Smooth muscle cell (in vitro differentiated cells): ENCODE results near the gene ZMYND15. TPM values are rescaled to one million over a fixed set of nuclear protein-coding genes. Genes with fewer than 3 reads are reported as not detected.
"Not testable (repeated sequence)": the region's sequence is repeated elsewhere in the genome, so short reads cannot be mapped to it uniquely, and the experiment has no call there.

Experiments
- DNase-seq: peaks from one replicate; lab custom pipeline; 2025; ENCODE audit not compliant: unreplicated experiment; lab: John Stamatoyannopoulos, UW
- H2AFZ ChIP-seq: fragments of 200-600 bp; sonication (generic); 2 replicates; pipeline ENCODE4 v1.6.0; 2016; ENCODE audit warnings: antibody characterized with exemption, low read depth, mild to moderate bottlenecking
- H3F3A ChIP-seq: fragments of 200-600 bp; sonication (generic); 2 replicates; pipeline ENCODE4 v1.6.0; 2017; ENCODE audit warnings: antibody characterized with exemption, low read depth
- H3K27ac ChIP-seq: fragments of 200-600 bp; sonication (generic); 2 replicates; pipeline ENCODE4 v1.5.1; 2016; ENCODE audit warnings: low read depth, mild to moderate bottlenecking
- H3K27me3 ChIP-seq: fragments of 200-600 bp; sonication (generic); 2 replicates; pipeline ENCODE4 v1.6.1; 2016; ENCODE audit warnings: low read depth, mild to moderate bottlenecking
- H3K36me3 ChIP-seq: fragments of 200-600 bp; sonication (generic); 2 replicates; pipeline ENCODE4 v1.5.1; 2016; ENCODE audit warnings: low read depth
- H3K4me1 ChIP-seq: fragments of 200-600 bp; sonication (generic); 2 replicates; pipeline ENCODE4 v1.5.1; 2016; ENCODE audit warnings: low read depth
- H3K4me2 ChIP-seq: fragments of 200-600 bp; sonication (generic); 2 replicates; pipeline ENCODE4 v1.6.0; 2016; ENCODE audit warnings: mild to moderate bottlenecking
- H3K4me3 ChIP-seq: fragments of 200-600 bp; sonication (generic); 2 replicates; pipeline ENCODE4 v1.5.1; 2016; ENCODE audit warnings: mild to moderate bottlenecking
- H3K79me2 ChIP-seq: fragments of 200-600 bp; sonication (generic); 2 replicates; pipeline ENCODE4 v1.6.0; 2016; ENCODE audit warnings: low read depth, mild to moderate bottlenecking
- H3K9ac ChIP-seq: fragments of 200-600 bp; sonication (generic); 2 replicates; pipeline ENCODE4 v1.6.0; 2016; ENCODE audit warnings: low read depth
- H3K9me3 ChIP-seq: fragments of 200-600 bp; sonication (generic); replicated peaks from 2 replicates; pipeline ENCODE4 v1.5.1; 2016; ENCODE audit warnings: low read depth
- H4K20me1 ChIP-seq: fragments of 200-600 bp; sonication (generic); 2 replicates; pipeline ENCODE4 v1.6.0; 2016; ENCODE audit warnings: low read depth
- WGBS: methylation state at CpG from one replicate; pipeline ENCODE4 v1.1.7; 2016; ENCODE audit warnings: low lambda C conversion rate; 5-methylcytosine and 5-hydroxymethylcytosine counted together
- polyA plus RNA-seq: library from polyadenylated mRNA; unstranded; fragments of >200 nt; fragmentation: Nextera tagmentation; extraction: Ambion mirVana; gene quantifications from 2 replicates; pipeline ENCODE4 v1.2.1, GENCODE V29; 2016
- total RNA-seq: library from RNA; depleted of rRNA; stranded (reverse); fragments of >200 nt; gene quantifications from 2 replicates; pipeline ENCODE4 v1.2.3, GENCODE V29; 2014
- TF ChIP-seq, protein P1 (sequence below): fragments of 200-600 bp; sonication (generic); IDR thresholded peaks from 2 replicates; pipeline ENCODE4 v1.5.1; 2017; ENCODE audit warnings: borderline replicate concordance, mild to moderate bottlenecking, antibody characterized with exemption; ENCODE audit not compliant: insufficient read depth, poor library complexity, severe bottlenecking

The ZMYND15 gene
- total and polyA plus RNA-seq, 2 experiments from 2014 or later, result not detected

- Histone ChIP-seq H3K79me2 (peaks cover 51% of the 10 kb centered on the region), H2AFZ (peak overlapping the region; percentile 85), H3K4me3 (peak overlapping the region; percentile 77), H3K4me2 (peak overlapping the region; percentile 93), H3K9me3 (no peaks in the 10 kb centered on the region), H3K4me1 (peaks cover 12% of the 10 kb centered on the region), H3K27me3 (no peaks in the 10 kb centered on the region), H3K9ac (peak overlapping the region; percentile 85), H3K36me3 (no peaks in the 10 kb centered on the region), H4K20me1 (peaks cover 10% of the 10 kb centered on the region), H3F3A (no peaks in the 10 kb centered on the region), H3K27ac (no peak overlapping the region)
- 7% methylated on average over 15 of the region's 15 CpGs for WGBS
- TF ChIP-seq, protein P1, sequence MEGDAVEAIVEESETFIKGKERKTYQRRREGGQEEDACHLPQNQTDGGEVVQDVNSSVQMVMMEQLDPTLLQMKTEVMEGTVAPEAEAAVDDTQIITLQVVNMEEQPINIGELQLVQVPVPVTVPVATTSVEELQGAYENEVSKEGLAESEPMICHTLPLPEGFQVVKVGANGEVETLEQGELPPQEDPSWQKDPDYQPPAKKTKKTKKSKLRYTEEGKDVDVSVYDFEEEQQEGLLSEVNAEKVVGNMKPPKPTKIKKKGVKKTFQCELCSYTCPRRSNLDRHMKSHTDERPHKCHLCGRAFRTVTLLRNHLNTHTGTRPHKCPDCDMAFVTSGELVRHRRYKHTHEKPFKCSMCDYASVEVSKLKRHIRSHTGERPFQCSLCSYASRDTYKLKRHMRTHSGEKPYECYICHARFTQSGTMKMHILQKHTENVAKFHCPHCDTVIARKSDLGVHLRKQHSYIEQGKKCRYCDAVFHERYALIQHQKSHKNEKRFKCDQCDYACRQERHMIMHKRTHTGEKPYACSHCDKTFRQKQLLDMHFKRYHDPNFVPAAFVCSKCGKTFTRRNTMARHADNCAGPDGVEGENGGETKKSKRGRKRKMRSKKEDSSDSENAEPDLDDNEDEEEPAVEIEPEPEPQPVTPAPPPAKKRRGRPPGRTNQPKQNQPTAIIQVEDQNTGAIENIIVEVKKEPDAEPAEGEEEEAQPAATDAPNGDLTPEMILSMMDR, result no peak
- DNase-seq, result no peak
Measured at GRCh38 chr17:4703330-4703691, 36.3 kb upstream of the ZMYND15 start.

DNA sequence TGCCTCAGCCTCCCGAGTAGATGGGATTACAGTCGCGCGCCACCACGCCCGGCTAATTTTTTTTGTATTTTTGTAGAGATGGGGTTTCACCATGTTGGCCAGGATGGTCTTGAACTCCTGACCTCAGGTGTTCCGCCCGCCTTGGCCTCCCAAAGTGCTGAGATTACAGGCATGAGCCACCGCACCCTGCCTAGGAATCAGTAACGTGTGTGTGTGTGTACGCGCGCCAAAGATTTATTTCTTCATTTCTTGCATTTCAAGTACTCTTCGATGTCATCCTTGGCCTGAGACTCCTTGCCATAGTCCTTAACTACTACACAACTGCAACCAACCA is 35.1 kb upstream of the ZMYND15 start:
- Histone ChIP-seq H3K4me2 (peak overlapping the region; percentile 93), H3K79me2 (peaks cover 41% of the 10 kb centered on the region), H3K4me1 (peaks cover 12% of the 10 kb centered on the region), H3K9ac (peak overlapping the region; percentile 85), H2AFZ (peak overlapping the region; percentile 85), H3K4me3 (peak overlapping the region; percentile 77)
- H4K20me1 ChIP-seq, H3K36me3 ChIP-seq, H3K9me3 ChIP-seq, H3F3A ChIP-seq, H3K27me3 ChIP-seq, DNase-seq, H3K27ac ChIP-seq: not testable (repeated sequence)
- WGBS, result 65% methylated on average over 14 of the region's 14 CpGs

GRCh38 chr17:4704991-4705390 is 34.6 kb upstream of the ZMYND15 start:
- Histone ChIP-seq H3K4me3 (no peak overlapping the region), H4K20me1 (peaks cover 6% of the 10 kb centered on the region), H3K36me3 (no peaks in the 10 kb centered on the region), H3K4me2 (no peak overlapping the region), H3K9ac (no peak overlapping the region), H3K27ac (no peak overlapping the region), H3K27me3 (no peaks in the 10 kb centered on the region), H3K9me3 (no peaks in the 10 kb centered on the region), H2AFZ (no peak overlapping the region), H3K4me1 (peaks cover 12% of the 10 kb centered on the region), H3F3A (no peaks in the 10 kb centered on the region), H3K79me2 (peaks cover 37% of the 10 kb centered on the region)
- 97% methylated on average over 15 of the region's 15 CpGs for WGBS
- TF ChIP-seq, protein P1, result no peak
- DNase-seq, result no peak

DNA sequence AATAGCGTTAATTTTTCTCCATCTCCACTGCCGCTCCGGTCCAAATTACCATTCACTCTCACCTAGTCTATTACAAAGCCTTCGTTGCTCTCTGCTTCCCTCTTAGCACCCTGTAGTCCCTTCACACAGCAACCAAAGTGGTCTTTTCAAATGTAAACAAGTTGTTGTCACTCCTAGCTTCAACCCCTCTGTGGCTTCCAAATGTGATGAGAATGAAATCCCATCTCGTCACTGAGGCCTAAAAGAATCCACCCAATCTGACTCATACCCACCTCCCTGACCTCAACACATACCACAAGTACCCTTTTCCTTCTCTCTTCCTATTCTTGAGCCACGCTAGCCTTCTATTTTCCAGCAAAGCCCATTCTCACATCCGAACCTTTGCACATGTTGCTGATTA is 33.5 kb upstream of the ZMYND15 start:
- WGBS, result 68% methylated on average over 7 of the region's 7 CpGs
- Histone ChIP-seq H3K27me3 (no peaks in the 10 kb centered on the region), H3K4me3 (no peak overlapping the region), H3K4me2 (no peak overlapping the region), H3K27ac (no peak overlapping the region), H3F3A (no peaks in the 10 kb centered on the region), H2AFZ (no peak overlapping the region), H3K79me2 (peaks cover 28% of the 10 kb centered on the region), H3K36me3 (no peaks in the 10 kb centered on the region), H3K9me3 (no peaks in the 10 kb centered on the region), H3K4me1 (peaks cover 14% of the 10 kb centered on the region), H3K9ac (no peak overlapping the region), H4K20me1 (no peaks in the 10 kb centered on the region)
- DNase-seq, result no peak
- TF ChIP-seq, protein P1, result no peak
